Mesenchymal stem cell (in vitro differentiated cells and primary cell): ENCODE results near the gene MANEA.
"Not testable (repeated sequence)": the region's sequence is repeated elsewhere in the genome, so short reads cannot be mapped to it uniquely, and the experiment has no call there.

Source experiments
- DNase-seq: peaks from one replicate; pipeline ENCODE4 v3.0.0-alpha.2; 2013
- H2AFZ ChIP-seq: one replicate; pipeline ENCODE4 v1.6.1; 2013; ENCODE audit warnings: low read depth, mild to moderate bottlenecking, control low read depth, inconsistent platforms, low read length, moderate library complexity
- H2AK5ac ChIP-seq: 2 replicates; pipeline ENCODE4 v1.6.1; 2013; ENCODE audit warnings: low read length, moderate library complexity, mild to moderate bottlenecking, inconsistent platforms; ENCODE audit not compliant: severe bottlenecking
- H2BK120ac ChIP-seq: one replicate; pipeline ENCODE4 v1.6.1; 2013; ENCODE audit warnings: low read depth, mild to moderate bottlenecking, inconsistent platforms, low read length, moderate library complexity
- H2BK12ac ChIP-seq, 2 experiments: one replicate each; pipeline ENCODE4 v1.6.1; 2013; ENCODE audit warnings: inconsistent platforms in 2 of 2, low read length in 2 of 2, mild to moderate bottlenecking in 2 of 2, moderate library complexity in 2 of 2, control low read depth in 1 of 2
- H2BK15ac ChIP-seq: one replicate; pipeline ENCODE4 v1.6.1; 2013; ENCODE audit warnings: mild to moderate bottlenecking, low read depth, inconsistent platforms; ENCODE audit not compliant: poor library complexity, severe bottlenecking
- H2BK5ac ChIP-seq: 2 replicates; pipeline ENCODE4 v1.6.1; 2013; ENCODE audit warnings: low read depth, mild to moderate bottlenecking, low read length, control low read depth, inconsistent platforms; ENCODE audit not compliant: poor library complexity, severe bottlenecking
- H3K14ac ChIP-seq, 2 experiments: one replicate each; pipeline ENCODE4 v1.6.1; 2013; ENCODE audit warnings: inconsistent platforms in 2 of 2, low read length in 2 of 2, control low read depth in 1 of 2, mild to moderate bottlenecking in 1 of 2, moderate library complexity in 1 of 2
- H3K18ac ChIP-seq, 2 experiments: one replicate each; pipeline ENCODE4 v1.6.1; 2013; ENCODE audit warnings: inconsistent platforms in 2 of 2, low read length in 2 of 2, control low read depth in 1 of 2, low read depth in 1 of 2, mild to moderate bottlenecking in 1 of 2
- H3K23ac ChIP-seq, 2 experiments: one replicate each; pipeline ENCODE4 v1.6.1; 2013; ENCODE audit warnings: inconsistent platforms in 2 of 2, low read length in 2 of 2, mild to moderate bottlenecking in 2 of 2, moderate library complexity in 2 of 2, control low read depth in 1 of 2
- H3K27ac ChIP-seq: 2 replicates; pipeline ENCODE4 v1.5.1; 2013; ENCODE audit warnings: mild to moderate bottlenecking, moderate library complexity, low read length, control low read depth, inconsistent platforms; ENCODE audit not compliant: poor library complexity, severe bottlenecking
- H3K27me3 ChIP-seq, 2 experiments: 2 replicates each; pipeline versions ENCODE4 v1.6.1 to v1.7.0; 2013; ENCODE audit warnings: low read length in 2 of 2, mild to moderate bottlenecking in 2 of 2, moderate library complexity in 2 of 2, control low read depth in 1 of 2, inconsistent platforms in 1 of 2; ENCODE audit not compliant: control insufficient read depth in 1 of 2, insufficient read depth in 1 of 2
- H3K36me3 ChIP-seq, 2 experiments: 2 replicates each; pipeline versions ENCODE4 v1.6.1 to v1.7.0; 2013; ENCODE audit warnings: low read length in 2 of 2, control low read depth in 1 of 2, inconsistent platforms in 1 of 2, low read depth in 1 of 2, mild to moderate bottlenecking in 1 of 2; ENCODE audit not compliant: insufficient read depth in 2 of 2, control insufficient read depth in 1 of 2
- H3K4ac ChIP-seq, 2 experiments: one replicate each; pipeline ENCODE4 v1.6.1; 2013; ENCODE audit warnings: inconsistent platforms in 2 of 2, low read length in 2 of 2, mild to moderate bottlenecking in 2 of 2, moderate library complexity in 2 of 2, control low read depth in 1 of 2, low read depth in 1 of 2
- H3K4me1 ChIP-seq: 2 replicates; pipeline ENCODE4 v1.6.1; 2013; ENCODE audit warnings: low read depth, low read length, control low read depth; ENCODE audit not compliant: control insufficient read depth, insufficient read depth
- H3K4me2 ChIP-seq: 2 replicates; pipeline ENCODE4 v1.6.1; 2013; ENCODE audit warnings: low read length, mild to moderate bottlenecking, inconsistent platforms; ENCODE audit not compliant: poor library complexity, severe bottlenecking
- H3K4me3 ChIP-seq, 2 experiments: 2 replicates each; pipeline versions ENCODE4 v1.5.1 to v1.7.0; 2013; ENCODE audit warnings: low read length in 2 of 2, mild to moderate bottlenecking in 2 of 2, control low read depth in 1 of 2, low read depth in 1 of 2; ENCODE audit not compliant: insufficient read depth in 1 of 2
- H3K79me1 ChIP-seq: replicated peaks from 2 replicates; pipeline ENCODE4 v1.6.1; 2013; ENCODE audit warnings: mild to moderate bottlenecking, control low read depth, low read length, inconsistent platforms; ENCODE audit not compliant: poor library complexity, severe bottlenecking
- H3K9ac ChIP-seq: 2 replicates; pipeline ENCODE4 v1.7.0; 2013; ENCODE audit warnings: mild to moderate bottlenecking, low read length, moderate library complexity
- H3K9me3 ChIP-seq: 2 replicates; pipeline ENCODE4 v1.7.0; 2013; ENCODE audit warnings: mild to moderate bottlenecking, low read length; ENCODE audit not compliant: control insufficient read depth
- H4K8ac ChIP-seq: one replicate; pipeline ENCODE4 v1.6.1; 2013; ENCODE audit warnings: inconsistent platforms, mild to moderate bottlenecking, low read length, moderate library complexity
- H4K91ac ChIP-seq: one replicate; pipeline ENCODE4 v1.6.1; 2013; ENCODE audit warnings: mild to moderate bottlenecking, low read length, inconsistent platforms
- WGBS: methylation state at CpG from one replicate; pipeline ENCODE4 v1.1.7; 2013; ENCODE audit warnings: mixed read lengths; 5-methylcytosine and 5-hydroxymethylcytosine counted together

MANEA gene

DNA sequence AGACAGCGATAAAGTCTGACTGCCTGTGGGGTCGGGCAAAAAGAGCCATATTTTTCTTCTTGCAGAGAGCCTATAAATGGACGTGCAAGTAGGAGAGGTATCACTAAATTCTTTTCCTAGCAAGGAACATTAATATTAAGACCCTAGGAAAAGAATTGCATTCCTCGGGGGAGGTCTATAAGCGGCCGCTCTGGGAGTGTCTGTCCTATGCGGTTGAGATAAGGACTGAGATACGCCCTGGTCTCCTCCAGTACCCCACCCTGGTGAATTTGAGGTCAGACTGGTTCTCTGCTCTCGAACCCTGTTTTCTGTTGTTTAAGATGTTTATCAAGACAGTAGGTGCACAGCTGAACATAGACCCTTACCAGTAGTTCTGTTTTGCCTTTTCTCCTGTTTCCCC, 6.9 kb downstream of the MANEA start:
- H3K18ac ChIP-seq, H2BK12ac ChIP-seq, H3K23ac ChIP-seq, H2BK5ac ChIP-seq, H3K36me3 ChIP-seq, H3K4me1 ChIP-seq, H3K9ac ChIP-seq, H3K79me1 ChIP-seq, H3K4ac ChIP-seq, H3K27me3 ChIP-seq, H3K27ac ChIP-seq, H2AK5ac ChIP-seq, DNase-seq, H3K4me2 ChIP-seq, H4K8ac ChIP-seq, H3K4me3 ChIP-seq, H2BK15ac ChIP-seq, H4K91ac ChIP-seq, H2BK120ac ChIP-seq, H3K14ac ChIP-seq, H2AFZ ChIP-seq: not testable (repeated sequence)
- 97% methylated on average over 9 of the region's 9 CpGs for WGBS
- H3K9me3 ChIP-seq: peaks cover 12% of the 10 kb centered on the region

DNA sequence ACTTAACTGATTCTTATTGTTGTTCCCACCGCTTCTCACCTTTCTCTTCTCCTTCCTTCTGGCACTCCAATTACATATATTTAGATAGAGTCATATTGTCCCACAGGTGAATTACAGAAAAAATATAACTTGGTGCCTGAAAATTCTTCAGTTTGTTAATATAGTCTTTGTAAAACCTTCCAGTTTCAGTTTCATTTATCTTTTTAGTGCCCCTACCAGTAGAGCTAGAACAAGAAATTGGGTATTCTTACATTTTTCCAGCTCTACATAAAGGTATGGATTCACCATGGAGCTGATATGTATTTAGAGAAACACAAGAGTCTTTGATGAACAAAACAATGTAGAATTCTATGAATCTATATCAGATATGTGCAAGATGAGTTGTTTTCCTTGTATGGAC, 10.7 kb downstream of the MANEA start:
- Histone ChIP-seq H3K27me3 (no peaks in the 10 kb centered on the region), H2BK12ac (no peak overlapping the region), H3K79me1 (peaks cover 10% of the 10 kb centered on the region), H3K14ac (no peak overlapping the region), H4K8ac (no peak overlapping the region), H3K9ac (no peak overlapping the region), H3K23ac (no peak overlapping the region), H3K4ac (no peak overlapping the region), H3K4me2 (no peak overlapping the region), H4K91ac (no peak overlapping the region), H3K4me1 (no peaks in the 10 kb centered on the region), H2BK15ac (no peak overlapping the region), H3K9me3 (peaks cover 12% of the 10 kb centered on the region), H3K18ac (no peak overlapping the region), H2AFZ (no peak overlapping the region), H2AK5ac (no peak overlapping the region), H3K36me3 (peaks cover 3% of the 10 kb centered on the region in 2 experiments), H2BK120ac (no peak overlapping the region), H2BK5ac (no peak overlapping the region), H3K4me3 (no peak overlapping the region), H3K27ac (no peak overlapping the region)
- no peak for DNase-seq
- WGBS: no CpG with 5 or more reads among the region's 1 CpG

DNA sequence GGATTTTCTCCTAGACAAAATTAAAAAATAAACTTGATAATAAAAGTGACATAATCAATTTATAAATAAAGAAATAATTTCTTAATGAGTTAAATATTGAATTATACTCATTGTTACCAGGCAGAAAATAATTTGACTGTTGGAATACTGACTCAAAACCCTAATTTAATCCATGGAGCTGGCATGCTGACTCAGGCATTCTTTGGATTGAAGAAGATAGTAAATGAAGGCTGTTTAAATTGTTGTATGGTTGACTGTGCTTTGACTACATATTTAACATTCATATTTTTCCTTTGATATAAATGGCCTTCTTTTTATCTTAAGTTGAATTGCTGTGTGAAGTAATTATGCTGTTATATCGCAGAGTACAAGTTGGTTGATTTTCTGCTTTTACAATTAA, 11.7 kb downstream of the MANEA start:
- H2BK15ac ChIP-seq: no peak overlapping the region
- no peak overlapping the region for H2AFZ ChIP-seq
- no peak overlapping the region for H3K23ac ChIP-seq
- no peak overlapping the region for H4K91ac ChIP-seq
- H3K4me1 ChIP-seq: no peaks in the 10 kb centered on the region
- no peak overlapping the region for H3K27ac ChIP-seq
- no peak overlapping the region for H3K9ac ChIP-seq
- H3K9me3 ChIP-seq: peaks cover 7% of the 10 kb centered on the region
- H3K18ac ChIP-seq: no peak overlapping the region
- no peak overlapping the region for H2BK120ac ChIP-seq
- no peak overlapping the region for H2BK5ac ChIP-seq
- no CpG with 5 or more reads among the region's 1 CpG for WGBS
- no peak overlapping the region for H3K4me3 ChIP-seq
- peaks cover 12% of the 10 kb centered on the region for H3K79me1 ChIP-seq
- DNase-seq: no peak
- no peak overlapping the region for H2AK5ac ChIP-seq
- no peak overlapping the region for H2BK12ac ChIP-seq
- no peak overlapping the region for H4K8ac ChIP-seq
- H3K14ac ChIP-seq: no peak overlapping the region
- H3K4me2 ChIP-seq: no peak overlapping the region
- H3K4ac ChIP-seq: no peak overlapping the region
- H3K36me3 ChIP-seq: peaks cover 3% of the 10 kb centered on the region in 2 experiments
- no peaks in the 10 kb centered on the region for H3K27me3 ChIP-seq

DNA sequence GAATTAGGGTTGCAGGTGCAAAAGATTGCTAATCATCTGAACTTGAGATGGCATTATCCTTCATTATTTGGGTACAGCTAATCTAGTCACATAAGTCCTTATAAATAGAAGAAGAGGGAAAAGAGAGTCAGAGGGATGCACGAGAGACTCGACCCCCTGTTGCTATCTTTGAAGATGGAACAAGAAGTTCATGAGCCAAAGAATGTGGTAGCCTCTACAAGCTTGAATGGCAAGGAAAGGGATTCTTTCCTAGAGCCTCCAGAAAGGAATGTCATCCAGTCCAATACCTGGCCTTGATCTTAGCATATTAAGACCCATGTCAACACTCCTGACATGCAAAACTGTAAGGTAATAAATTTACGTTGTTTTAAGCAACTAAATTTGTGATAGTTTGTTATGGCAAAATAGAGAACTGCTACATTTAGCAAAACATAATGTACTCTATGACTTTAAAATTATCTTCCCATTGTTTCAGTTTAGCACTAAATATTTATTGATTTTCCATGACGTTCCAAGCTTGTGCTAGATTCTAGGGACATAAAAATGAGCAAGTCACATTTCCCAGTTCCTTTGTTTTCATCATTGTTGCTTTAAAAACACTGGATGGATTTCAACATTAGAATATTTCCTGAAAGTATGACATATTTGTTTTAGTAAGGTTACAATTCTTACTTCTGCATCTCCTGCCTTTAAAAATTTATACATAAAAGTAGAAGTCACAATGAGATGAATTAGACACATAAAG, 12.7 kb downstream of the MANEA start:
- no peaks in the 10 kb centered on the region for H3K4me1 ChIP-seq
- H3K4me2 ChIP-seq: no peak overlapping the region
- H3K27me3 ChIP-seq: no peaks in the 10 kb centered on the region
- no peak overlapping the region for H2BK120ac ChIP-seq
- H3K4ac ChIP-seq: no peak overlapping the region
- H3K14ac ChIP-seq: no peak overlapping the region
- no peak overlapping the region for H2BK5ac ChIP-seq
- H2BK12ac ChIP-seq: no peak overlapping the region
- H3K9me3 ChIP-seq: no peaks in the 10 kb centered on the region
- H3K23ac ChIP-seq: no peak overlapping the region
- no peak for DNase-seq
- H3K9ac ChIP-seq: no peak overlapping the region
- no peak overlapping the region for H2AFZ ChIP-seq
- peaks cover 12% of the 10 kb centered on the region for H3K79me1 ChIP-seq
- no peak overlapping the region for H2AK5ac ChIP-seq
- no peak overlapping the region for H3K18ac ChIP-seq
- peaks cover 3% of the 10 kb centered on the region in 2 experiments for H3K36me3 ChIP-seq
- H4K91ac ChIP-seq: no peak overlapping the region
- WGBS: 89% methylated on average over 3 of the region's 4 CpGs
- no peak overlapping the region for H3K4me3 ChIP-seq
- H3K27ac ChIP-seq: no peak overlapping the region
- H4K8ac ChIP-seq: no peak overlapping the region
- no peak overlapping the region for H2BK15ac ChIP-seq
